Neutrophil (primary cell): ENCODE data around the gene C4B.
A peak's percentile ranks its signal among the peaks of the same experiment; 100 is the strongest.
"Not testable (repeated sequence)": the region's sequence is repeated elsewhere in the genome, so short reads cannot be mapped to it uniquely, and the experiment has no call there.

Experiments
- H3K27ac ChIP-seq: fragments of 200-600 bp; sonication (generic); 2 replicates; pipeline ENCODE4 v1.5.1; 2016; ENCODE audit warnings: mild to moderate bottlenecking, moderate library complexity
- H3K27me3 ChIP-seq: fragments of 200-600 bp; sonication (generic); 2 replicates; pipeline ENCODE4 v1.6.0; 2016; ENCODE audit warnings: mild to moderate bottlenecking
- H3K36me3 ChIP-seq: fragments of 200-600 bp; sonication (generic); 2 replicates; pipeline ENCODE4 v1.5.1; 2017
- H3K4me1 ChIP-seq, 2 experiments: fragments of 200-600 bp in 1 of 2; sonication (generic) in 1 of 2; 1 replicate in 1 of 2; 2 replicates in 1 of 2; pipeline versions ENCODE4 v1.5.1 to v1.6.1; 2013 to 2016; ENCODE audit warnings: low read depth in 1 of 2, low read length in 1 of 2, mild to moderate bottlenecking in 1 of 2, moderate library complexity in 1 of 2; ENCODE audit not compliant: control insufficient read depth in 1 of 2, insufficient read depth in 1 of 2
- H3K4me3 ChIP-seq, 2 experiments: fragments of 200-600 bp in 1 of 2; sonication (generic) in 1 of 2; 1 replicate in 1 of 2; 2 replicates in 1 of 2; pipeline ENCODE4 v1.5.1; 2013 to 2016; ENCODE audit warnings: low read depth in 1 of 2, low read length in 1 of 2, mild to moderate bottlenecking in 1 of 2, moderate library complexity in 1 of 2
- H3K9me3 ChIP-seq: fragments of 200-600 bp; sonication (generic); 2 replicates; pipeline ENCODE4 v1.5.1; 2016
- TF ChIP-seq, protein P1 (sequence below): fragments of 200-600 bp; sonication (generic); IDR thresholded peaks from 2 replicates; pipeline ENCODE4 v1.5.1; 2016; ENCODE audit warnings: antibody characterized with exemption

The C4B gene

DNA sequence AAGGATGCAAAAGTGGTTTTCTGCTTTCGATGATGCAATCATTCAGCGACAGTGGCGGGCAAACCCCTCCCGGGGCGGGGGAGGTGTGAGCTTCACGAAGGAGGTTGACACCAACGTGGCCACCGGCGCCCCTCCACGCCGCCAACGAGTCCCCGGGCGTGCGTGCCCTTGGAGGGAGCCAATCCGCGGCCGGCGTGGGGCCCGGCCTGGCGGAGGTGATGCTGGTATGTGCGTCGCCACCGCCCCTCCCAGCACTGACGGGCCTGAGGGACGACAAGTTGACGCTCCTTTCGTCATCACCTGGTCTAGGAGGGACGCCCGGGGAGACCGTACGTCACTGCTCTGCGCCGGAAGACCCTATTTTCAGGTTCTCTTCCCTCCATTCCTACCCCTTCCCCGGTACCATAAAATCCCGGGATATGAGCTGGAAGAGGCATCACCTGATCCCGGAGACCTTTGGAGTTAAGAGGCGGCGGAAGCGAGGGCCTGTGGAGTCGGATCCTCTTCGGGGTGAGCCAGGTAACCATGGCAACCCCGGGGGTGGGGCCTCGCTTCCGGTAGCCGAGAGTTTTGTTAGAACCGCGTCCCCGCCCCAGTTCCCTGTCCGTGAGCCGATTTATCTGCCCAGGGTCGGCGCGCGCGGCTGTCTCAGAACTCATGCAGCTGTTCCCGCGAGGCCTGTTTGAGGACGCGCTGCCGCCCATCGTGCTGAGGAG lies 42.4 kb upstream of the C4B start, which contains the start of gene DXO:
DXO (minus strand) TSS at position 146 of the 716 bp plus-strand sequence. CDS start 463 bp downstream, outside the sequence.
- H3K4me1 ChIP-seq = peaks cover 19 to 29% of the 10 kb centered on the region in 2 experiments
- H3K27me3 ChIP-seq = no peaks in the 10 kb centered on the region
- TF ChIP-seq, protein P1, sequence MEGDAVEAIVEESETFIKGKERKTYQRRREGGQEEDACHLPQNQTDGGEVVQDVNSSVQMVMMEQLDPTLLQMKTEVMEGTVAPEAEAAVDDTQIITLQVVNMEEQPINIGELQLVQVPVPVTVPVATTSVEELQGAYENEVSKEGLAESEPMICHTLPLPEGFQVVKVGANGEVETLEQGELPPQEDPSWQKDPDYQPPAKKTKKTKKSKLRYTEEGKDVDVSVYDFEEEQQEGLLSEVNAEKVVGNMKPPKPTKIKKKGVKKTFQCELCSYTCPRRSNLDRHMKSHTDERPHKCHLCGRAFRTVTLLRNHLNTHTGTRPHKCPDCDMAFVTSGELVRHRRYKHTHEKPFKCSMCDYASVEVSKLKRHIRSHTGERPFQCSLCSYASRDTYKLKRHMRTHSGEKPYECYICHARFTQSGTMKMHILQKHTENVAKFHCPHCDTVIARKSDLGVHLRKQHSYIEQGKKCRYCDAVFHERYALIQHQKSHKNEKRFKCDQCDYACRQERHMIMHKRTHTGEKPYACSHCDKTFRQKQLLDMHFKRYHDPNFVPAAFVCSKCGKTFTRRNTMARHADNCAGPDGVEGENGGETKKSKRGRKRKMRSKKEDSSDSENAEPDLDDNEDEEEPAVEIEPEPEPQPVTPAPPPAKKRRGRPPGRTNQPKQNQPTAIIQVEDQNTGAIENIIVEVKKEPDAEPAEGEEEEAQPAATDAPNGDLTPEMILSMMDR = peak; percentile 29
- H3K27ac ChIP-seq = peak within 1 kb of the TSS; percentile 100
- H3K4me3 ChIP-seq = peak within 1 kb of the TSS; percentile 81 to 93
- H3K36me3 ChIP-seq = peaks cover 36% of the 10 kb centered on the region
- H3K9me3 ChIP-seq = no peaks in the 10 kb centered on the region

DNA sequence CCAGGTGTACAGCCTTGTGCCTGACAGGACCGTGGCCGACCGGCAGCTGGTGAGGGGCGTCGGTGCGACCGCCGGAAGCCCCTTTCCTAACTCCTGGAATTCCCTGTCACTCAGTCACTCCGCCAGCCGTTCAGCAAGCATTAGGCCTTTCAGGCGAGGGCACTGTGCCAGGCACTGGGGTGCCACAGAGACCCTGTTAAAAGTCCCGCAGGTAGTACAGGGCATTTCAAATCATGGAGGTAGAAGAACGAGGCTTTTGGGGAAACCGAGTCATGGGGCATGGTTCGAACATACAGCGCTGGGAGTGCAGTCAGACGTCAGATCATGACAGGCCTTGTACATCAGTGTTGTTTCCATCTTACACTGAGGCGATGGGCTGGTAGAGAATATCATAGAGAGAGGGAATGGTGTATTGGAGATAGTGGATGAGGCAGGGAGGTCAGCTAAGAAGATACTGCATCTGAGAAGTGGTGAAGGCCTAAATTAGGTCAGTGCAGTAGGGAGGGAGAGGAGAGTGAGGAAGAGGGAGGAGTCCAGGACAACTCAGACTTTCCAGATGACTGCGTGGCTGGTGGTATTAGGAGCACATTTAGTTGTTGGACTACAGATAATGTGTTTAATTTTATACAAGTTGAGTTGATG lies 41.8 kb upstream of the C4B start:
- no peaks in the 10 kb centered on the region for H3K9me3 ChIP-seq
- H3K27me3 ChIP-seq = no peaks in the 10 kb centered on the region
- H3K27ac ChIP-seq = peak overlapping the region; percentile 100
- H3K4me3 ChIP-seq = peak overlapping the region; percentile 81 to 93
- peaks cover 29% of the 10 kb centered on the region for H3K36me3 ChIP-seq
- H3K4me1 ChIP-seq = peaks cover 19 to 29% of the 10 kb centered on the region in 2 experiments
- TF ChIP-seq, protein P1 = no peak

DNA sequence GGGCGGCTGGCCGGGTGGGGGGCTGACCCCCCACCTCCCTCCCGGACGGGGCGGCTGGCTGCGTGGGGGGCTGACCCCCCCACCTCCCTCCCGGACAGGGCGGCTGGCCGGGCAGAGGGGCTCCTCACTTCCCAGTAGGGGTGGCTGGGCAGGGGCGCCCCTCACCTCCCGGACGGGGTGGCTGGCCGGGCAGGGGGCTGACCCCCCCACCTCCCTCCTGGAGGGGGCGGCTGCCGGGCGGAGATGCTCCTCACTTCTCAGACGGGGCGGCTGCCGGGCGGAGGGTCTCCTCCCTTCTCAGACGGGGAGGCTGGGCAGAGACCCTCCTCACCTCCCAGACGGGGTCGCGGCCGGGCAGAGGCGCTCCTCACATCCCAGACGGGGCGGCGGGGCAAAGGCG lies 38.5 kb upstream of the C4B start:
- H3K4me3 ChIP-seq, H3K27me3 ChIP-seq, H3K9me3 ChIP-seq, H3K27ac ChIP-seq: not testable (repeated sequence)
- Histone ChIP-seq H3K4me1 (peaks cover 16 to 23% of the 10 kb centered on the region in 2 experiments), H3K36me3 (peaks cover 15% of the 10 kb centered on the region)

DNA sequence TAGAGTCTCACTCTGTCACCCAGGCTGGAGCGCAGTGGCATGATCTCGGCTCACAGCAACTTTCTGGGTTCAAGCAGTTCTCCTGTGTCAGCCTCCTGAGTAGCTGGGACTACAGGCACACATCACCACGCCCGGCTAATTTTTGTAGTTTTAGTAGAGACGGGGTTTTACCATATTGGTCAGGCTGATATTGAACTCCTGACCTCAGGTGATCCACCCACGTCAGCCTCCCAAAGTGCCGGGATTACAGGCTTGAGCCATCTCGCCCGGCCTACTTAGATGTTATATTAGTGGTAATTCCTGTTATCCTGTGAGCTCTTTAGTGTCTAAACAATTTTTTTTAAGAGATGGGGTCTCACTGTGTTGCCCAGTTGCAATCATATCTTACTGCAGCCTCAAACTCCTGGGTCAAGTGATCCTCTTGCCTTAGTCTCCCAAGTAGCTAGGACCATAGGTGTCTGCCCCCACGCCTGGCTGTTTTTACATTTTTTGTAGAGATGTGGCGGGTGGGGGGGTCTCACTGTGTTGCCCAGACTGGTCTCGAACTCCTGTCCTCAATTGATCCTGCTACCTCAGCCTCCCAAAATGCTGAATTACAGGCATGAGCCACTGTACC lies 36.7 kb upstream of the C4B start:
- peaks cover 6 to 7% of the 10 kb centered on the region in 2 experiments for H3K4me1 ChIP-seq
- H3K27ac ChIP-seq = no peak overlapping the region
- TF ChIP-seq, protein P1 = no peak
- peaks cover 15% of the 10 kb centered on the region for H3K36me3 ChIP-seq
- no peaks in the 10 kb centered on the region for H3K27me3 ChIP-seq
- H3K4me3 ChIP-seq = no peak overlapping the region
- no peaks in the 10 kb centered on the region for H3K9me3 ChIP-seq

DNA sequence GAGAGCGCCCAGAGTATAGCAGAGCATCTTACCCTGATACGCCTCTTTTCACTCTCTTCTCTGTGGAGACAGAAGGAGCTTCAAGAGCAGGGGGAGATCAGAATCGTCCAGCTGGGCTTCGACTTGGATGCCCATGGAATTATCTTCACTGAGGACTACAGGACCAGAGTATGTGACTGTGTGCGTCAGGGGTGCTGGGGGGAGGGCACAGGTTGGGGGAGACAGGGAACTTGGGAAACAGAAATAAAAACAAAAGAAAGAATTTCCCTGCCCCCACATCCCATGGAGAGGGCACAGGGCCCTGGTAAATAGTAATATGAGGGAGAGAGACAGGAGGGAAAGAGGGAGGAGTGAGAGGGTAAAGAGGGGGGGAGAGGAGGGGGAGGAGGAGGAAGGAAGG lies 35.8 kb upstream of the C4B start:
- TF ChIP-seq, protein P1 = no peak
- H3K4me1 ChIP-seq = no peaks in the 10 kb centered on the region
- H3K27me3 ChIP-seq = no peaks in the 10 kb centered on the region
- H3K4me3 ChIP-seq = no peak overlapping the region
- no peaks in the 10 kb centered on the region for H3K9me3 ChIP-seq
- H3K27ac ChIP-seq = no peak overlapping the region
- H3K36me3 ChIP-seq = peaks cover 15% of the 10 kb centered on the region
